ENCODE data around the gene CNDP1.

DNA sequence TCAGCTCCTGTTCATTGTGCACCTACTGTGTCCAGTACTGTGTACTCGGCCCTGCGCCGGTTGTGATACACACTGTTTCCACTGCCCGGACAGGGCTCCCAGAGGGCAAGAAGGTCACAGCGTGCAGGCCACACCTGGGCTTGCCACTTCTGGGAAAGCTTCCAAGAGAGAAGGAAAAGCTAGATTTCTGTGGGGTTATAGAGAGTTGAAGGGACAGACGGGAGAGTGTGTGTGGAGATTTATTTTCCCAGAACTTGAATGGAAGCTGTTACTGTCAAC is 3.8 kb upstream of the CNDP1 start:
- TF ChIP-seq POLR2AphosphoS5 (IDR thresholded peaks at IDR 0.05; ENCODE audit: low read depth, low read length) (no peak), TAF1 (IDR thresholded peaks at IDR 0.05; ENCODE audit: low read depth, low read length) (no peak), POLR2A (IDR thresholded peaks at IDR 0.05; ENCODE audit: low read depth, low read length) (no peak), PAX5 (IDR thresholded peaks at IDR 0.05; ENCODE audit: insufficient read depth, low read length, severe bottlenecking) (no peak)
